NB4 (cell line): ENCODE results near the gene SYCP2L.

ENCODE experiments used
- DNase-seq: peaks from one replicate; pipeline ENCODE4 v3.0.0; 2010; ENCODE audit warnings: low read depth
- H3K4me3 ChIP-seq: one replicate; pipeline ENCODE4 v1.5.1; 2011; ENCODE audit warnings: mild to moderate bottlenecking, low read depth, low read length, moderate library complexity
- CTCF ChIP-seq: IDR thresholded peaks from one replicate; pipeline ENCODE4 v1.5.1; 2012; ENCODE audit warnings: low read depth, low read length
- MAX ChIP-seq: IDR thresholded peaks from 2 replicates; pipeline ENCODE4 v1.6.1; 2011; ENCODE audit warnings: low read depth, low read length
- MYC ChIP-seq: IDR thresholded peaks from 2 replicates; pipeline ENCODE4 v1.6.1; 2011; ENCODE audit warnings: low read depth, low read length
- POLR2A ChIP-seq: IDR thresholded peaks from 2 replicates; pipeline ENCODE4 v1.6.1; 2011; ENCODE audit warnings: mild to moderate bottlenecking; ENCODE audit not compliant: insufficient read length; ENCODE audit errors: extremely low read depth

SYCP2L gene

GRCh38 chr6:10886691-10887502 is at the start of gene SYCP2L:
Gene SYCP2L, plus strand, starts transcription at chr6:10887052. Its CDS starts 75 bp downstream, at chr6:10887127.
- peak; percentile 48 for TF ChIP-seq CTCF
- no peak for TF ChIP-seq POLR2A
- TF ChIP-seq MYC, result peak; percentile 76; the same call in 1 of the 2 replicates
- TF ChIP-seq MAX, result peak; percentile 87
- H3K4me3 ChIP-seq, result peak within 1 kb of the TSS; percentile 88
- DNase-seq, result peak; percentile 98

GRCh38 chr6:10837622-10837994 is 49.2 kb upstream of the SYCP2L start:
- DNase-seq, result peak; percentile 63
- peak overlapping the region; percentile 74 for H3K4me3 ChIP-seq
- TF ChIP-seq MAX, result peak; percentile 43; the same call in 1 of the 2 replicates
- no peak for TF ChIP-seq POLR2A

- peak within 1 kb of the TSS; percentile 74 for H3K4me3 ChIP-seq
- TF ChIP-seq POLR2A (peak; percentile 86), MYC (no peak), CTCF (no peak), MAX (0 out of 2 replicates have a peak, but pooled peaks have one; percentile 25)
- DNase-seq, result peak; percentile 94
Measured at GRCh38 chr6:10837995-10838793, 48.7 kb upstream of the SYCP2L start, which contains the start of gene MAK. Gene MAK, minus strand, starts transcription at chr6:10838539. Its CDS starts 7,891 bp downstream, at chr6:10830648.

GRCh38 chr6:10838794-10839333 is 48.0 kb upstream of the SYCP2L start:
- peak overlapping the region; percentile 74 for H3K4me3 ChIP-seq
- DNase-seq, result no peak
- TF ChIP-seq MAX (no peak), MYC (no peak), CTCF (no peak), POLR2A (no peak)

GRCh38 chr6:10843554-10843953 is 43.3 kb upstream of the SYCP2L start:
- no peak for DNase-seq
- TF ChIP-seq MAX (no peak), MYC (no peak), CTCF (no peak), POLR2A (no peak)
- no peak overlapping the region for H3K4me3 ChIP-seq
